Activated B cell treated with CpG ODN at 0.5 μM for 24 hours (primary cell): Measurements from ENCODE around the gene SCNN1A. TPM values are rescaled to one million over a fixed set of nuclear protein-coding genes. Genes with fewer than 3 reads are reported as not detected.

Experiments used
- ATAC-seq: fragments of 200-7000 bp; cut with Tn5 transposase; one replicate; pipeline ENCODE4 v1.10.0; 2021; ENCODE audit warnings: low read depth, mild to moderate bottlenecking, moderate library complexity
- CTCF ChIA-PET: fragments of 350-600 bp; sonication (Branson Sonifier 250); formaldehyde crosslinking; loops from one replicate; lab custom pipeline; 2021; ENCODE audit warnings: antibody characterized with exemption; lab: Charles Lee
- POLR2A ChIA-PET: fragments of 350-600 bp; sonication (Branson Sonifier 250); formaldehyde crosslinking; loops from one replicate; lab custom pipeline; 2021; ENCODE audit warnings: antibody characterized with exemption; lab: Charles Lee
- DNase-seq: peaks from one replicate; pipeline ENCODE4 v3.0.0; 2022
- H3K27ac Mint-ChIP-seq: one replicate; pipeline ENCODE4 v1.8.0; 2020; ENCODE audit warnings: mixed read lengths
- H3K27me3 Mint-ChIP-seq: one replicate; pipeline ENCODE4 v1.8.0; 2021; ENCODE audit warnings: mixed read lengths
- H3K36me3 Mint-ChIP-seq: one replicate; pipeline ENCODE4 v1.8.0; 2021; ENCODE audit warnings: low read depth, mixed read lengths
- H3K4me1 Mint-ChIP-seq: one replicate; pipeline ENCODE4 v1.8.0; 2021; ENCODE audit warnings: mixed read lengths
- H3K4me3 Mint-ChIP-seq: one replicate; pipeline ENCODE4 v1.8.0; 2020; ENCODE audit warnings: mild to moderate bottlenecking, mixed read lengths
- H3K9me3 Mint-ChIP-seq: one replicate; pipeline ENCODE4 v1.8.0; 2020; ENCODE audit warnings: mixed read lengths
- intact Hi-C: fragments of 100-400 bp; cut with micrococcal nuclease; formaldehyde crosslinking; loops from one replicate; pipeline ENCODE4 v1.15.1; 2024
- total RNA-seq: library from RNA; stranded (reverse); gene quantifications from 2 replicates; pipeline ENCODE4 v1.2.3, GENCODE V29; 2022
- TF ChIP-seq, protein P1 (sequence below): fragments of 200-600 bp; IDR thresholded peaks from one replicate; pipeline ENCODE4 v1.8.0; 2022; ENCODE audit warnings: antibody characterized with exemption, mild to moderate bottlenecking

The SCNN1A gene
- total RNA-seq, 1 donor from 2014 or later, result not detected

DNA sequence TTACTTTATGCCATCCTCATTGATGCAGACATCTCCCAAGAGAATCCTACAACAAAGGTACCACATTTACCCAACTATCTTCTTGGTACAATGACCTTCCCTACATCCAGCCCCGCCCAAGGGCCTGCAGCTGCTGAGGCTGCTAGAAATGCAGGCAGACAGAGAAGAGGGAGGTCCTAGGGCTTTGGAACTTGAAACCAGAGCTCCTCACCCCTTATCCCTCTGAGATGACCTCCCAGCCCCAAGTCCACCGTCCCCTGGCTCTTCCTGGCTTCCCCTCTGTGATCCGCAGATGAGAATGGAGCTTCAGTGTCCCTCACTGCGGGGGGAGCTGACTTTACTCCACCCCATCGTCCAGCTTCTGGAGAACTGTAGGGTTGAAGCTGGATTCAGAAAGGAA, 31.8 kb downstream of the SCNN1A start:
- TF ChIP-seq, protein P1, sequence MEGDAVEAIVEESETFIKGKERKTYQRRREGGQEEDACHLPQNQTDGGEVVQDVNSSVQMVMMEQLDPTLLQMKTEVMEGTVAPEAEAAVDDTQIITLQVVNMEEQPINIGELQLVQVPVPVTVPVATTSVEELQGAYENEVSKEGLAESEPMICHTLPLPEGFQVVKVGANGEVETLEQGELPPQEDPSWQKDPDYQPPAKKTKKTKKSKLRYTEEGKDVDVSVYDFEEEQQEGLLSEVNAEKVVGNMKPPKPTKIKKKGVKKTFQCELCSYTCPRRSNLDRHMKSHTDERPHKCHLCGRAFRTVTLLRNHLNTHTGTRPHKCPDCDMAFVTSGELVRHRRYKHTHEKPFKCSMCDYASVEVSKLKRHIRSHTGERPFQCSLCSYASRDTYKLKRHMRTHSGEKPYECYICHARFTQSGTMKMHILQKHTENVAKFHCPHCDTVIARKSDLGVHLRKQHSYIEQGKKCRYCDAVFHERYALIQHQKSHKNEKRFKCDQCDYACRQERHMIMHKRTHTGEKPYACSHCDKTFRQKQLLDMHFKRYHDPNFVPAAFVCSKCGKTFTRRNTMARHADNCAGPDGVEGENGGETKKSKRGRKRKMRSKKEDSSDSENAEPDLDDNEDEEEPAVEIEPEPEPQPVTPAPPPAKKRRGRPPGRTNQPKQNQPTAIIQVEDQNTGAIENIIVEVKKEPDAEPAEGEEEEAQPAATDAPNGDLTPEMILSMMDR, result no peak
- peaks cover 15% of the 10 kb centered on the region for H3K4me1 Mint-ChIP-seq
- no peak overlapping the region for H3K4me3 Mint-ChIP-seq
- H3K9me3 Mint-ChIP-seq, result peaks cover 4% of the 10 kb centered on the region
- DNase-seq (no peak), ATAC-seq (no peak)
- no peak overlapping the region for H3K27ac Mint-ChIP-seq
- peaks cover 55% of the 10 kb centered on the region for H3K27me3 Mint-ChIP-seq
- ChIA-PET CTCF (no interaction called here), POLR2A (interaction anchor here (0.9 kb wide), 1 partner anchor 13 kb away, joined by 6 read pairs; no protein-coding TSS in a partner anchor)
- intact Hi-C loops, result loop anchor here (5.0 kb wide), 1 partner anchor 34 kb away; the partner anchor contains the start of gene SCNN1A
- no peaks in the 10 kb centered on the region for H3K36me3 Mint-ChIP-seq

DNA sequence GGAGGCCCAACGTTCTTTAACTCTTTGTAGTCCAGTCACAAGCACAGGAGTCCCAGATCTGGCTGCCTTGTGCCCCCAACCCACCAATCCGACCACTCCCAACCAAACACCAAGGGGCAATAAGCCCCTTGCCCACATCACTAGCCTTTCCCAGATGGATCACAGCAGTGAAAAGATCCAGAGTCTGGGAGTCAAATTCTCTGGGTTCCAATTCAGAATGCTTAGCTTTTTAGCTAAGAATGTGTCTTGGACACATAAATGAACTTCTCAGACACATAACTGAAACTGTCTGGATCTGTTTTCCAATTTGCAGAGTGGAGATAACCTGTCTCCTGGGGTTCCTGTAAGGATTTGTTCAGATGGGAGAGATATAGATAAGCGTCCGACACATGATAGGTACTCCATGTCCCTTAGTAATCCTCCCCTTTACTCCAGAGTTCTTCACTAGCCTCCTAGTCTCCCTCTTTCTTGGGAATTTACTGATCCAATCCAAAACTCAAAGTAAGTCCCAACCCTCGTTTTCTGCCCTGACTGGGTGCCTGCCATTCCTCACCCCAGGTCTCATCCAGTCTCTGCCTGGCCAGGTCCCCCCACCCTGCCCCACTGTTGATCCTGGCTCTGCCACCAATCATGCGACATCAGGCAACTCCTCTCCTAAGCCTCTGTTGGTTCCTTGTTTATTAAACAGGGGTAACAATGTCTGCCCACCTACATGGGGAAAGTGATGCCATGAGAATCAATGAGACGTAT, 33.0 kb downstream of the SCNN1A start:
- H3K4me1 Mint-ChIP-seq, result peaks cover 15% of the 10 kb centered on the region
- ATAC-seq, result no peak
- TF ChIP-seq, protein P1, result no peak
- H3K4me3 Mint-ChIP-seq, result no peak overlapping the region
- no peaks in the 10 kb centered on the region for H3K36me3 Mint-ChIP-seq
- ChIA-PET POLR2A (no interaction called here), CTCF (no interaction called here)
- DNase-seq, result no peak
- intact Hi-C loops, result loop anchor here (5.0 kb wide), 1 partner anchor 35 kb away; the partner anchor contains the start of gene SCNN1A
- peaks cover 4% of the 10 kb centered on the region for H3K9me3 Mint-ChIP-seq
- H3K27ac Mint-ChIP-seq, result peak overlapping the region; percentile 51
- H3K27me3 Mint-ChIP-seq, result peaks cover 47% of the 10 kb centered on the region

DNA sequence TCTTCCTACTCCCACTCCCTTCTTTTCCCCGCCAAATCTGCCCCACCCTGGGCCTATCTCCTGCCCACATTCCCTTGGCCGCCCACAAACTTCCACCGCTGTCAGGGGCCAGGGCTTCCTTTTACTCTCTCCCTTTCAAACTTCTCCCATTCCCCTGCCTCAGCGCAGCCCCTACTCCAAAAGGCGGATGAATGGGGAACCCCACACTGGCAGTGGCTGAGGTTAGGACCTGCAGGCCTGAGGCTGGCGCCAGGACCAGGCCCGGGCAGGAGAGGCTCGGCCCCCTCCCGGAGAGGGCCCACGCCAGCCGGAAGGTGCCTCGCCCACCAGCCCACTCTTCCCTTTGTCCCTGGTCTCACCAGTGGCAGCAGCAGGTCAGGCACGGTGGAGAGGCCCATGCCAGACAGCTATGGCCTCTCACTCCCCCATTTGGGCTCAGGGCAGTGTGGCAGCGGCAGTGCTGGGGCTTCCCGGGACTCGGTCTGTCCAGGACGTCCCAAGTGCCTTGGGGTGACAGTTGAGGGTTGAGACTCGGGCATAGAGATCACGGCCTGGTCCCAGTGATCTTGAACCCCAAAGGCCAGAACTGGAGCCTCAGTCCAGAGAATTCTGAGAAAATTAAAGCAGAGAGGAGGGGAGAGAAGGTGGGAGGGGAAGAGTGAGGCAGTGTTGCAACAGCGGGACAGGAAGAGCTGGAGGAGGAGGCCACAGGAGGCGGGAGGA, 33.8 kb downstream of the SCNN1A start, which contains the start of gene TNFRSF1A:
TNFRSF1A (minus strand) TSS at position 660 of the 723 bp plus-strand sequence; CDS start at position 398, 262 bp downstream.
- POLR2A ChIA-PET, result no interaction called here
- ATAC-seq (no peak), DNase-seq (no peak)
- TF ChIP-seq, protein P1, result no peak
- Mint-ChIP-seq H3K36me3 (no peaks in the 10 kb centered on the region), H3K27me3 (peaks cover 43% of the 10 kb centered on the region), H3K9me3 (no peaks in the 10 kb centered on the region), H3K27ac (peak within 1 kb of the TSS; percentile 51), H3K4me1 (peaks cover 15% of the 10 kb centered on the region), H3K4me3 (no peak within 1 kb of the TSS)
- intact Hi-C loops, result loop anchor here (5.0 kb wide), 1 partner anchor 36 kb away; the partner anchor contains the start of gene SCNN1A
- CTCF ChIA-PET, result no interaction called here

DNA sequence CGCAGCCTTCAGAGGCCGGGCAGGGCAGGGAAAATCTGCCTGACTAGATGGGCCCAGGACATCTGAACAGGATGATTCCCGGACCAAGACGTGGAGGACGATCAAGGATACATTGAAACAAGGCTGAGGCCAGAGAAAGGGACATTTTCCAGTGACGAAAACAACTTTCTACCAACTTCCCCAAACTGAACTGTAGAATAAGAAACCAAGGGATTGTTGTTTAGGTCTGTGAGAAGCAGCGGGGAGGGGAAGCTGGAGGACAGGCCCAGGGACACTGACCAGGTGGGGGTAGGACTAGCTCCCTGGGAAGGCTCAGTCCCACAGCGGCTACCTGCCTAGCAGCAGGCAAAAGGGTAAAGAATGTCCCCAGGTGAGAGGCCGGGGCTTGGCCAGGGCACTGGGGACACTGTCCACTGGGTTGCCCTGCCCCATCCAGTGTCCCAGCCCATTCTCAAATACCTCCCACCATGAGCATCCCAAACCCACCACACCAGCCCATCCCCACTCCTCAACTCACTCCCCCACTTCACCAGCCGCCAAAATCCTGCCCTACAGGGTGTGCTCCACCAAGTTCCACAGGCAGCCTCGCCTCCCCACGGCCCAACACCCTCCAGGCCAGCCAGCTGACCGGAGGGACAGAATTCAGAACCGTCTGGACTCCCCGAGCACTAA, 34.5 kb downstream of the SCNN1A start:
- TF ChIP-seq, protein P1, result no peak
- intact Hi-C loops, result loop anchor here (5.0 kb wide), 1 partner anchor 36 kb away; the partner anchor contains the start of gene SCNN1A
- H3K4me1 Mint-ChIP-seq, result peaks cover 15% of the 10 kb centered on the region
- CTCF ChIA-PET, result no interaction called here
- no peak overlapping the region for H3K27ac Mint-ChIP-seq
- no peaks in the 10 kb centered on the region for H3K9me3 Mint-ChIP-seq
- DNase-seq (no peak), ATAC-seq (no peak)
- POLR2A ChIA-PET, result no interaction called here
- no peak overlapping the region for H3K4me3 Mint-ChIP-seq
- no peaks in the 10 kb centered on the region for H3K36me3 Mint-ChIP-seq
- peaks cover 40% of the 10 kb centered on the region for H3K27me3 Mint-ChIP-seq
